Mesothelial cell of epicardium (in vitro differentiated cells): Measurements from ENCODE around the gene KCNIP4. TPM values are rescaled to one million over a fixed set of nuclear protein-coding genes. Genes with fewer than 3 reads are reported as not detected.

Source experiments
- DNase-seq, 2 experiments: peaks; one replicate each; pipeline ENCODE4 v3.0.0; 2021; ENCODE audit warnings: low spot score in 2 of 2; ENCODE audit not compliant: unreplicated experiment in 2 of 2
- H3K27ac Mint-ChIP-seq: 2 replicates; pipeline ENCODE4 v1.8.0; 2021; ENCODE audit warnings: mixed read lengths
- H3K27me3 Mint-ChIP-seq: 2 replicates; pipeline ENCODE4 v1.8.0; 2021; ENCODE audit warnings: low read depth, mixed read lengths
- H3K36me3 Mint-ChIP-seq: 2 replicates; pipeline ENCODE4 v1.8.0; 2021; ENCODE audit warnings: mixed read lengths
- H3K4me1 Mint-ChIP-seq: 2 replicates; pipeline ENCODE4 v1.8.0; 2021; ENCODE audit warnings: mixed read lengths
- H3K4me3 Mint-ChIP-seq: 2 replicates; pipeline ENCODE4 v1.8.0; 2021; ENCODE audit warnings: mild to moderate bottlenecking, moderate library complexity, mixed read lengths
- H3K9me3 Mint-ChIP-seq: 2 replicates; pipeline ENCODE4 v1.8.0; 2021; ENCODE audit warnings: mixed read lengths
- total RNA-seq: library from RNA; stranded (reverse); gene quantifications from 3 replicates; pipeline ENCODE4 v1.2.1, GENCODE V29; 2021
- TF ChIP-seq, protein P1 (sequence below): fragments of 200-600 bp; sonication (generic); IDR thresholded peaks from one replicate; pipeline ENCODE4 v1.5.0; 2021; ENCODE audit warnings: antibody characterized with exemption; ENCODE audit not compliant: unreplicated experiment

KCNIP4 gene
- total RNA-seq, 1 donor from 2014 or later = 3.0 TPM

- no peak overlapping the region for H3K4me3 Mint-ChIP-seq
- H3K4me1 Mint-ChIP-seq = peaks cover 2% of the 10 kb centered on the region
- H3K27me3 Mint-ChIP-seq = no peaks in the 10 kb centered on the region
- TF ChIP-seq, protein P1, sequence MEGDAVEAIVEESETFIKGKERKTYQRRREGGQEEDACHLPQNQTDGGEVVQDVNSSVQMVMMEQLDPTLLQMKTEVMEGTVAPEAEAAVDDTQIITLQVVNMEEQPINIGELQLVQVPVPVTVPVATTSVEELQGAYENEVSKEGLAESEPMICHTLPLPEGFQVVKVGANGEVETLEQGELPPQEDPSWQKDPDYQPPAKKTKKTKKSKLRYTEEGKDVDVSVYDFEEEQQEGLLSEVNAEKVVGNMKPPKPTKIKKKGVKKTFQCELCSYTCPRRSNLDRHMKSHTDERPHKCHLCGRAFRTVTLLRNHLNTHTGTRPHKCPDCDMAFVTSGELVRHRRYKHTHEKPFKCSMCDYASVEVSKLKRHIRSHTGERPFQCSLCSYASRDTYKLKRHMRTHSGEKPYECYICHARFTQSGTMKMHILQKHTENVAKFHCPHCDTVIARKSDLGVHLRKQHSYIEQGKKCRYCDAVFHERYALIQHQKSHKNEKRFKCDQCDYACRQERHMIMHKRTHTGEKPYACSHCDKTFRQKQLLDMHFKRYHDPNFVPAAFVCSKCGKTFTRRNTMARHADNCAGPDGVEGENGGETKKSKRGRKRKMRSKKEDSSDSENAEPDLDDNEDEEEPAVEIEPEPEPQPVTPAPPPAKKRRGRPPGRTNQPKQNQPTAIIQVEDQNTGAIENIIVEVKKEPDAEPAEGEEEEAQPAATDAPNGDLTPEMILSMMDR = no peak
- no peaks in the 10 kb centered on the region for H3K9me3 Mint-ChIP-seq
- no peaks in the 10 kb centered on the region for H3K36me3 Mint-ChIP-seq
- no peak overlapping the region for H3K27ac Mint-ChIP-seq
- no peak for DNase-seq
Measured at GRCh38 chr4:21535898-21536297, 412.7 kb downstream of the KCNIP4 start.

- no peak for DNase-seq
- Mint-ChIP-seq H3K9me3 (no peaks in the 10 kb centered on the region), H3K27me3 (no peaks in the 10 kb centered on the region), H3K4me3 (no peak overlapping the region), H3K4me1 (peaks cover 6% of the 10 kb centered on the region), H3K27ac (no peak overlapping the region), H3K36me3 (no peaks in the 10 kb centered on the region)
- TF ChIP-seq, protein P1 = no peak
Measured at GRCh38 chr4:21531048-21531447, 417.5 kb downstream of the KCNIP4 start.

GRCh38 chr4:21529214-21529613, 419.4 kb downstream of the KCNIP4 start:
- H3K27me3 Mint-ChIP-seq = peaks cover 5% of the 10 kb centered on the region
- TF ChIP-seq, protein P1 = no peak
- no peak overlapping the region for H3K27ac Mint-ChIP-seq
- no peaks in the 10 kb centered on the region for H3K36me3 Mint-ChIP-seq
- H3K9me3 Mint-ChIP-seq = no peaks in the 10 kb centered on the region
- H3K4me3 Mint-ChIP-seq = no peak overlapping the region
- no peak for DNase-seq
- H3K4me1 Mint-ChIP-seq = peaks cover 4% of the 10 kb centered on the region

- H3K4me3 Mint-ChIP-seq = no peak overlapping the region
- no peaks in the 10 kb centered on the region for H3K36me3 Mint-ChIP-seq
- H3K27me3 Mint-ChIP-seq = peaks cover 14% of the 10 kb centered on the region
- H3K27ac Mint-ChIP-seq = no peak overlapping the region
- TF ChIP-seq, protein P1 = no peak
- H3K4me1 Mint-ChIP-seq = no peaks in the 10 kb centered on the region
- no peak for DNase-seq
- H3K9me3 Mint-ChIP-seq = no peaks in the 10 kb centered on the region
Measured at GRCh38 chr4:21522296-21522695, 426.3 kb downstream of the KCNIP4 start.

DNA sequence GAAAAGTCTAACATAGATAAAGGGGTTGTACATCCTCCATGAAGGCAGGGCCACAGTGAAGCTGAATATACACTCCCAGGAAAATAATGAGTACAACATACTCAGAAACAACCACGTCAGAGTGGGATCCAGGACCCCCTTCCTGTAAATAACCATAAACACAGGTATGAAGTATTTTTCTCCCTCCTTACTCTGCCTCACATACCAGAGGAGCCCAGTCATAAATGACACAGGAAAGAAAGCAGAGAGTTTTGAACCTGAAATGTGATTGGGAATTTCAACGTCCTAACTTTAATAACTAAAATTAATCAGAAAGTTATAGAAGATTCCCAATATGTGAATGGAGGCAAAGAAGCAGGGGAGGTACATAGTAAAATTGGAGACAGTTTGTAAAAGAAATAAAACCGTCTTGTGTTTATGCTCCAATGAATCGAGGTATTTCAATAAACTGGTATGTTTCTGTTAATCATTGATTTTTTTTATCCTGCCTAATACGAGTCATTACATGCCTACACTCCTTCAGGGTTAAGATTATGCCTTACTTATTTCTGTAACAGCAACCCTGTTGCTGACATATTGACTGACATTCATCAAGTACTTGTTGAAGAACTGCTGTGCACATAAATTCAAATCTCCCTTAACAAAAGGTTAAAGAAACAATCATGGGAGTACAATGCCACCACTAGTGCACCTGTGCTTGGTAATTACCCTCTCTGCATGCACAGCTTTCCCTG, 431.3 kb downstream of the KCNIP4 start:
- no peak overlapping the region for H3K4me3 Mint-ChIP-seq
- no peak for DNase-seq
- no peak overlapping the region for H3K27ac Mint-ChIP-seq
- no peaks in the 10 kb centered on the region for H3K36me3 Mint-ChIP-seq
- H3K4me1 Mint-ChIP-seq = peaks cover 17% of the 10 kb centered on the region
- H3K27me3 Mint-ChIP-seq = peaks cover 22% of the 10 kb centered on the region
- TF ChIP-seq, protein P1 = no peak
- no peaks in the 10 kb centered on the region for H3K9me3 Mint-ChIP-seq
